Measurements from ENCODE around the gene CCRL2.

- no peak for TF ChIP-seq CTCF (IDR thresholded peaks at IDR 0.05)
- TF ChIP-seq POLR2A (IDR thresholded peaks at IDR 0.05): no peak
- no peak for TF ChIP-seq EP300 (IDR thresholded peaks at IDR 0.05)
Observed at GRCh38 chr3:46448721-46449120, 41.7 kb downstream of the CCRL2 start.

Data from suprapubic skin (tissue), 3 donors.